SJCRH30 (cell line): ENCODE data around the gene TMEM270. TPM values are rescaled to one million over a fixed set of nuclear protein-coding genes. Genes with fewer than 3 reads are reported as not detected.
"Not testable (repeated sequence)": the region's sequence is repeated elsewhere in the genome, so short reads cannot be mapped to it uniquely, and the experiment has no call there.

ENCODE experiments used
- DNase-seq, 2 experiments: peaks; one replicate each; pipeline ENCODE4 v3.0.0-alpha.2; 2015 to 2020
- H3K27ac ChIP-seq: fragments of 250-450 bp; sonication (Bioruptor Pico); 2 replicates; pipeline ENCODE4 v1.5.1; 2020; ENCODE audit warnings: mild to moderate bottlenecking, moderate library complexity
- H3K27me3 ChIP-seq: fragments of 250-450 bp; sonication (Bioruptor Pico); 2 replicates; pipeline ENCODE4 v1.5.1; 2020; ENCODE audit warnings: mild to moderate bottlenecking, moderate library complexity
- H3K36me3 ChIP-seq: fragments of 250-450 bp; sonication (Bioruptor Pico); 2 replicates; pipeline ENCODE4 v1.5.1; 2020; ENCODE audit warnings: mild to moderate bottlenecking, moderate library complexity
- H3K4me1 ChIP-seq: fragments of 250-450 bp; sonication (Bioruptor Pico); 2 replicates; pipeline ENCODE4 v1.5.1; 2020; ENCODE audit warnings: mild to moderate bottlenecking, moderate library complexity
- H3K4me3 ChIP-seq: fragments of 250-450 bp; sonication (Bioruptor Pico); 2 replicates; pipeline ENCODE4 v1.5.1; 2020; ENCODE audit warnings: mild to moderate bottlenecking, moderate library complexity
- H3K9me3 ChIP-seq: fragments of 250-450 bp; sonication (Bioruptor Pico); replicated peaks from 2 replicates; pipeline ENCODE4 v1.5.1; 2020; ENCODE audit warnings: mild to moderate bottlenecking, moderate library complexity
- total RNA-seq: library from RNA; depleted of rRNA; stranded (reverse); fragments of >200 nt; shearing (Covaris generic); gene quantifications from 2 replicates; pipeline ENCODE4 v1.2.3, GENCODE V29; 2014

Gene TMEM270
- total RNA-seq, 1 experiment from 2014 or later: not detected

DNA sequence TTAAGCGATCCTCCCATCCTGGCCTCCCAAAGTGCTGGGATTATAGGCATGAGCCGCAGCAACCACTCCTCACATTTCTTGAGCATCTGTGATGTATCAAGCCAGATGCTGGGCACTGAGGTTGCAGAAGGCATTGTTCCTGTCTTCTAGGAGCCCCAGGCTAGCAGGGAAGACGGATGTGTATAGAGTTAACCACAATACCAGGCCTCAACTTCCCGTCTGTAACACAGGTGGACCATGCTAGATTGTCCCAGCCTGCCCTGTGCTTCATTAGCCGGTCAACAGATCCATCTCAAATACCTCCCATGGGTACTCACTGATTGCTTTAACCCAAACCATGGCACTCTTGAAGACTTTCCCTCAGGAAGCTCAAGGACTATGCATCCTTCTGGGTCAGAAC lies 32.0 kb upstream of the TMEM270 start:
- no peak overlapping the region for H3K27ac ChIP-seq
- DNase-seq: no peak
- H3K27me3 ChIP-seq: no peaks in the 10 kb centered on the region; the same call in 1 of the 2 replicates
- H3K9me3 ChIP-seq: no peaks in the 10 kb centered on the region
- H3K4me3 ChIP-seq: no peak overlapping the region
- H3K36me3 ChIP-seq: no peaks in the 10 kb centered on the region
- peaks cover 32% of the 10 kb centered on the region for H3K4me1 ChIP-seq

DNA sequence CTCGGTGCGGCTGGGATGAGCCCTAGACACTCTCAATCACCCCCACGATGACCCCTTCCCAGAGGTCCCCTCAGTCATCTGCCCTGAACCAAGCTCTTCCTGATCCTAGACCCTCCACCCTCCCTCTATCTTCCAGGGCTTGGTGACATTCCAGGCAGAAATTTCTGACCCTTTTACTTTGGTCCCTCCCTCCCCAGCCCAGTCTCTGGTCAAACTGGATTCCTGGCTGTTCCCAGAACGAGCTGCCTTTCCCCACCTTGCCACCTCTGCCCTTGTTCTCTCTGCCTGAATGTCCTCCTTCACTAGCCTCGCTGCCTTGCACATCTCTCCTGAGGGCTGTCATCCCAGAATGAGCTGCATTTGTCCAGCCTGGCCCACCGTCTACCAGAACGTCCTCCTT lies 31.5 kb upstream of the TMEM270 start:
- Histone ChIP-seq H3K27ac (no peak overlapping the region), H3K27me3 (no peaks in the 10 kb centered on the region; the same call in 1 of the 2 replicates), H3K4me3 (no peak overlapping the region), H3K36me3 (no peaks in the 10 kb centered on the region), H3K9me3 (no peaks in the 10 kb centered on the region), H3K4me1 (peaks cover 32% of the 10 kb centered on the region)
- DNase-seq: no peak

DNA sequence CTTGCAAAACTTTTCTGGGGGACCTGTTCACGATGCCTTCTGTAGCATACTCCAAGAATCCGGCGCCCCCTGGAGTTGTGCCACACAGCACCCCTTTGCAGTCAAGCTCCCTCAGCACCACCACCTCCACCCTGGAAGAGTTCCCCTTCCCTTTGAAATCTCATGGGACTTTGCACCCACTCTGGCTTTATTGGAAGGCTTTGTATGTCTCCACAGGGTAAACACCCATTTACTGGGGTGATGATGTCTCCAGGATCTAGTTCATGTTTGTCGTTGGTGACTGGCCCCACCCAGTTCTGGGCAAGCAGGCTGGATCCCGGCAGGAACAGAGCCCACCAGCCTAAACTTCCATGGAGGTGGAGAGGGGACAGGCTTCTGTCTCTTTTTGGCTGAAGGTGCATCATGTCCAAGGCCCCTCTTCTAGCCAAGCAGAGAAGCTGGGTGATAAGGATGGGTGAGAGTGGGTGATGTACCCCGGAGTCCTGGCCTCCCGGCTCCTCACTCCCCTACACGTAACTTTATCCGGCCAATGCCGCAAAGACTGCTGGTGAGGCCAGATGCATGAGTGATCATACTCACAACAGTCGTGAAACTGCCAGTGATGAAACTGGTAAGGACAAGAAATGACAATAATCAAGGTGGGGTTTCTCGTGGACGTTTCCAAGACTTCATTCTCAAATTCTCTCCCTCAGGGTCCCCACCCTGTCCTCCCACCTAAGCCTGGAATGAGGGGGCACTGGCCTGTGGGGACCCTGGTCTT lies 30.9 kb upstream of the TMEM270 start:
- DNase-seq: no peak

DNA sequence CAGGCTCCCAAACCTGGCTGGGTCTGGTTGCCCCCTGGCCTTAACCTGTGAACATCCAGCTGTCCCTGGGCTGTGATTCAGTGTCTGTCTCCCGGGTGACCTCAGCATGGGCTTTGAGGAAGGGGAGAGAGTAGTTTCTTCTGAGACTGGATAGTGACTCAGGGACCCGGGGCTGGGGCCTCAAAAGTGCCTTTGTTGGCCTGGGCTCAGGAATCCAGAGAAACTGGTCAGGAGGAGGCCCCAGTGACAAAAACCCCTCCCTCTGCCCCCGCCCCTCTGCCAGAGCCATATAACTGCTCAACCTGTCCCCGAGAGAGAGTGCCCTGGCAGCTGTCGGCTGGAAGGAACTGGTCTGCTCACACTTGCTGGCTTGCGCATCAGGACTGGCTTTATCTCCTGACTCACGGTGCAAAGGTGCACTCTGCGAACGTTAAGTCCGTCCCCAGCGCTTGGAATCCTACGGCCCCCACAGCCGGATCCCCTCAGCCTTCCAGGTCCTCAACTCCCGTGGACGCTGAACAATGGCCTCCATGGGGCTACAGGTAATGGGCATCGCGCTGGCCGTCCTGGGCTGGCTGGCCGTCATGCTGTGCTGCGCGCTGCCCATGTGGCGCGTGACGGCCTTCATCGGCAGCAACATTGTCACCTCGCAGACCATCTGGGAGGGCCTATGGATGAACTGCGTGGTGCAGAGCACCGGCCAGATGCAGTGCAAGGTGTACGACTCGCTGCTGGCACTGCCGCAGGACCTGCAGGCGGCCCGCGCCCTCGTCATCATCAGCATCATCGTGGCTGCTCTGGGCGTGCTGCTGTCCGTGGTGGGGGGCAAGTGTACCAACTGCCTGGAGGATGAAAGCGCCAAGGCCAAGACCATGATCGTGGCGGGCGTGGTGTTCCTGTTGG lies 30.0 kb upstream of the TMEM270 start, which contains the start of gene CLDN4:
CLDN4 (plus strand) TSS at position 316 of the 903 bp plus-strand sequence; CDS start at position 522, 206 bp downstream.
- H3K4me1 ChIP-seq: peaks cover 32% of the 10 kb centered on the region
- no peak within 1 kb of the TSS for H3K4me3 ChIP-seq
- no peaks in the 10 kb centered on the region for H3K9me3 ChIP-seq
- H3K36me3 ChIP-seq: no peaks in the 10 kb centered on the region
- no peak within 1 kb of the TSS for H3K27ac ChIP-seq
- peak; percentile 47 to 54 for DNase-seq
- no peaks in the 10 kb centered on the region; the same call in 1 of the 2 replicates for H3K27me3 ChIP-seq

More for the DNA sequence above, 30.9 kb upstream of the TMEM270 start:
- Histone ChIP-seq H3K27me3 (no peaks in the 10 kb centered on the region; the same call in 1 of the 2 replicates), H3K9me3 (no peaks in the 10 kb centered on the region), H3K4me1 (peaks cover 32% of the 10 kb centered on the region), H3K36me3 (no peaks in the 10 kb centered on the region), H3K27ac (no peak overlapping the region), H3K4me3 (no peak overlapping the region)

DNA sequence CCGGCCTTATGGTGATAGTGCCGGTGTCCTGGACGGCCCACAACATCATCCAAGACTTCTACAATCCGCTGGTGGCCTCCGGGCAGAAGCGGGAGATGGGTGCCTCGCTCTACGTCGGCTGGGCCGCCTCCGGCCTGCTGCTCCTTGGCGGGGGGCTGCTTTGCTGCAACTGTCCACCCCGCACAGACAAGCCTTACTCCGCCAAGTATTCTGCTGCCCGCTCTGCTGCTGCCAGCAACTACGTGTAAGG lies 29.4 kb upstream of the TMEM270 start:
- peaks cover 26% of the 10 kb centered on the region for H3K4me1 ChIP-seq
- DNase-seq: no peak
- H3K27ac ChIP-seq: no peak overlapping the region
- H3K9me3 ChIP-seq: no peaks in the 10 kb centered on the region
- H3K36me3 ChIP-seq: no peaks in the 10 kb centered on the region
- H3K27me3 ChIP-seq: no peaks in the 10 kb centered on the region; the same call in 1 of the 2 replicates
- H3K4me3 ChIP-seq: no peak overlapping the region

DNA sequence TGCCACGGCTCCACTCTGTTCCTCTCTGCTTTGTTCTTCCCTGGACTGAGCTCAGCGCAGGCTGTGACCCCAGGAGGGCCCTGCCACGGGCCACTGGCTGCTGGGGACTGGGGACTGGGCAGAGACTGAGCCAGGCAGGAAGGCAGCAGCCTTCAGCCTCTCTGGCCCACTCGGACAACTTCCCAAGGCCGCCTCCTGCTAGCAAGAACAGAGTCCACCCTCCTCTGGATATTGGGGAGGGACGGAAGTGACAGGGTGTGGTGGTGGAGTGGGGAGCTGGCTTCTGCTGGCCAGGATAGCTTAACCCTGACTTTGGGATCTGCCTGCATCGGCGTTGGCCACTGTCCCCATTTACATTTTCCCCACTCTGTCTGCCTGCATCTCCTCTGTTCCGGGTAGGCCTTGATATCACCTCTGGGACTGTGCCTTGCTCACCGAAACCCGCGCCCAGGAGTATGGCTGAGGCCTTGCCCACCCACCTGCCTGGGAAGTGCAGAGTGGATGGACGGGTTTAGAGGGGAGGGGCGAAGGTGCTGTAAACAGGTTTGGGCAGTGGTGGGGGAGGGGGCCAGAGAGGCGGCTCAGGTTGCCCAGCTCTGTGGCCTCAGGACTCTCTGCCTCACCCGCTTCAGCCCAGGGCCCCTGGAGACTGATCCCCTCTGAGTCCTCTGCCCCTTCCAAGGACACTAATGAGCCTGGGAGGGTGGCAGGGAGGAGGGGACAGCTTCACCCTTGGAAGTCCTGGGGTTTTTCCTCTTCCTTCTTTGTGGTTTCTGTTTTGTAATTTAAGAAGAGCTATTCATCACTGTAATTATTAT lies 28.9 kb upstream of the TMEM270 start:
- no peak overlapping the region for H3K27ac ChIP-seq
- no peak overlapping the region for H3K4me3 ChIP-seq
- no peaks in the 10 kb centered on the region for H3K9me3 ChIP-seq

DNA sequence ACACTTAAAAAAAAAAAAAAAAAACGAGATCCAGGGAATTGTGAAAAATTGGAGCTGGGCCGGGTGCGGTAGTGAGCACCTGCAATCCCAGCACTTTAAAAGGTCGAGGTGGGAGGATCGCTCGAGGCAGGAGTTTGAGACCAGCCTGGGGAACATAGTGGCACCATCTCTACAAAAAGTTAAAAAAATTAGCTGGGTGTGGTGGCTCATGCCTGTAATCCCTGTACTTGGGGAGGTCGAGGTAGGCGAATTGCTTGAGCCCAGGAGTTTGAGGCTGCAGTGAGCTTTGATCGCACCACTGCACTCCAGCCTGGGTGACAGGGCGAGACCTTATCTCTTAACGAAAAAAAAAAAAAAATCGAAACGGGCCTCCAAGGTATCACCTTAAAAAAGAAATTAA lies 28.2 kb upstream of the TMEM270 start:
- DNase-seq: no peak
- Histone ChIP-seq H3K4me1 (peaks cover 14% of the 10 kb centered on the region), H3K27ac (no peak overlapping the region), H3K9me3 (no peaks in the 10 kb centered on the region), H3K36me3 (no peaks in the 10 kb centered on the region), H3K27me3 (no peaks in the 10 kb centered on the region; the same call in 1 of the 2 replicates), H3K4me3 (no peak overlapping the region)

More for the DNA sequence above, 28.9 kb upstream of the TMEM270 start:
- DNase-seq: no peak
- no peaks in the 10 kb centered on the region for H3K36me3 ChIP-seq
- no peaks in the 10 kb centered on the region; the same call in 1 of the 2 replicates for H3K27me3 ChIP-seq
- peaks cover 22% of the 10 kb centered on the region for H3K4me1 ChIP-seq

DNA sequence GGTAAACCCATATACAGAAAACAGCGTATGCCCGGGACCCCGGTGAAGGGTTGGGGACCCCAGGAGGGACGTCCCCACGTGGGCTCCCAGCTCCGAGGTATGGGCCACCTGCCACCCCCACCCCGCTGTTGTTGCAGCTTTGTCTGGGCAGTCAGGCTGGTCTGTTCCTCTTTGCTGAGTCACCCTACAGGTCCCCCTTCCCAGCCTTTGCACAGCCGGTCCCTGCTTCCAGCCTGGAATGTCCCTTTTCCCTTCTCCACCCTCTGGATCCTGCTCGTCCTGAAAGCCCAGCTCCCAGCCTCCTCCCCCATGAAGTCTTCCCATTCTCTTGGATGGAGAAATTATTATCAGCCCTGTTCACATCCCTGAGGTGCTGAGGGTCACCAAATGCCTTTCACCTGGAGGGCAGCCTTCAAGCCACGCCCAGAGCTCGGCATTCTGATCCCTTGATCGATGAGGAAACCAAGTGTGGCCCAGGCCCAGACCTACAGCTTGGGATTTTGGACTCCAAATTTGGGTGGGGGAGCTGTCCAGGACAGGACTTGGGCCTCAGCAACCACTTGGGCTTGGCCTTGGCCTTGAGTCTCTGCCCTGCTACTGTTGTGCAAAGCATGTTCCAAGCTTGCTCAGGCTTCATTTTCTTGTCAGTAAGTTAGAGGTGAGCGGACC lies 27.6 kb upstream of the TMEM270 start:
- H3K27ac ChIP-seq: no peak overlapping the region
- DNase-seq: no peak

DNA sequence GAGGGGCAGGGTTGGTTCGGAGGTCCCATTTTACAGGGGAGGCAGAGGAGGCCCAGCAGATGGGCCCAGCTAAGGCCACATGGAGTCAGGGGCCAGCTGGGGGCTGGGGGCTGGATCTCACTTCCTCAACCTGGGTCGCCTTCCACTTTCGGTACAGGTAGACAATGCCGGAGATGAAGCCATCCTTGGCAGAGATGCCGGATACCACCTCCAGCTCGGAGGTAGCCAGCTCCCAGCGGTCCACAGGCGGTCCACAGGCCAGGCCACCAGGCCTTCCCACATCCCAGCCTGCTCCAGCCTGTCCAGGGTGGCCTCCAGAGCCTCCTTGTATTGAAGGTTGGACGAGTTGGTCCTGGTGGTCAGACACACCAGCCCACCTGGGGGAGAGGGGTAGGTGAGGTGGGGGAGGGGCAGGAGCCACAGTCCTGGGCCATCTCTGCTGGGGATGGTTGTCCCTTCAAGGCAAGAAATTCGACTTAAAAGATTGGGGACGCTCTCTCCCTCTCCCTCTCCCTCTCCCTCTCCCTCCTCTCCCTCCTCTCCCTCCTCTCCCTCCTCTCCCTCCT lies 26.2 kb upstream of the TMEM270 start:
- Histone ChIP-seq H3K27me3 (no peaks in the 10 kb centered on the region; the same call in 1 of the 2 replicates), H3K27ac (no peak overlapping the region), H3K9me3 (no peaks in the 10 kb centered on the region), H3K4me1 (peaks cover 11% of the 10 kb centered on the region; the same call in 1 of the 2 replicates), H3K4me3 (no peak overlapping the region), H3K36me3 (no peaks in the 10 kb centered on the region)
- no peak for DNase-seq

More for the DNA sequence above, 27.6 kb upstream of the TMEM270 start:
- Histone ChIP-seq H3K27me3 (no peaks in the 10 kb centered on the region; the same call in 1 of the 2 replicates), H3K4me3 (no peak overlapping the region), H3K9me3 (no peaks in the 10 kb centered on the region), H3K4me1 (peaks cover 11% of the 10 kb centered on the region; the same call in 1 of the 2 replicates), H3K36me3 (no peaks in the 10 kb centered on the region)

DNA sequence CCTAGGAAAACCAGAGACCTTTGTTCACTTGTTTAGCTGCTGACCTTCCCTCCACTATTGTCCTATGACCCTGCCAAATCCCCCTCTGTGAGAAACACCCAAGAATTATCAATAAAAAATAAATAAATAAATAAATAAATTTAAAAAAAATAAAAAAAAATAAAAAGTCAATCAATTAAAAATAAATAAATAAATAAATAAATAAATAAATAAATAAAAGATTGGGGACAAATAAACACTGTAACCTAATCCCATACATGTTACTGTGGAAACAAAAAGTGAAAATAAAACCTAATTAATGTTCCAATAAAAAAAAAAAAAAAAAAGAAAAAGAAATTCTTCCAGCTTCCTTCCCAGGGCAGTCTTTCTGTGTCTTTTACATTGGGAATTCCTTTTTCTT lies 23.8 kb upstream of the TMEM270 start:
- not testable (repeated sequence) for H3K27ac ChIP-seq, DNase-seq, H3K4me1 ChIP-seq, H3K36me3 ChIP-seq, H3K9me3 ChIP-seq, H3K27me3 ChIP-seq, H3K4me3 ChIP-seq

DNA sequence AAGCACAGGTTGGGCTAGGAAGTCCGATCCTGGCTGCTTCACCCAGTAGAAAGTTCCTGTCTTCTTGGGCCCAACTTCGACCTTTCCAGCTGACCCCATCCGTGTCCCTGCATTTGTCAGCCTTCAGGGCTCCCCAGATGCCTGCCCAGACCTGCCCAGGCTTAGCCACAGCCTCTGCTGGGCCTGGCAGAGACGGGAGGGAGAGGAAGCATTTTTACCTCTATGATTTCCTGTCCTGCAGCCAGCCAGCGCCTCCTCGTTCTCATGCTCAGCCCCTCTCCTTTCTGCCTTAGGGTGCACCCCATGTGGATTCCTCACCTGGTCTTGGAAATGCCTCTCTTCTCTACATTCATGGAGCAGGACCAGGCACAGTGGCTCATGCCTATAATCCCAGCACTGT lies 22.3 kb upstream of the TMEM270 start:
- H3K4me3 ChIP-seq: no peak overlapping the region
- DNase-seq: peak in 1 of 2 experiments; percentile 28
- no peaks in the 10 kb centered on the region for H3K27me3 ChIP-seq
- H3K9me3 ChIP-seq: no peaks in the 10 kb centered on the region
- H3K4me1 ChIP-seq: no peaks in the 10 kb centered on the region; the same call in 1 of the 2 replicates
- H3K36me3 ChIP-seq: no peaks in the 10 kb centered on the region
- no peak overlapping the region for H3K27ac ChIP-seq

DNA sequence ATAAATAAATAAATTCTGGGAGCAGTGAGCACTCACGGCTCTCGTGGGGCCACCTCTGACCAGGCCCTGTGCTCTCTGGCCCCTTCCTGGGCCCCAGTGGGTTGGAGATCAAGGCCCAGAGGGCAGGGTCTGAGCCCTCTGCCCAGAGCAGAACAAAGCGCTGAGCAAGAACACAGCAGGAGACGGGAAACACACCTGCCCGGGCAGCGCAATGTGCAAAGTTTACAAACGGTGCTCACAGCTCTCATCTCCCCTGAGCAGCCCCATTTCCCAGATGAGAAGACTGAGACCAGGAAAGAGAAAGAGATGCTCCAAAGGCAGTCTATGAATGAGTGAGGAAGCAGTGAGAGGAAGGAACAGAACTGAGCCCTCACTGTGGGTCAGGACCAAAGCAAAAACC lies 21.7 kb upstream of the TMEM270 start:
- Histone ChIP-seq H3K9me3 (no peaks in the 10 kb centered on the region), H3K27ac (no peak overlapping the region), H3K4me3 (no peak overlapping the region), H3K36me3 (no peaks in the 10 kb centered on the region), H3K27me3 (no peaks in the 10 kb centered on the region), H3K4me1 (no peaks in the 10 kb centered on the region; the same call in 1 of the 2 replicates)
- DNase-seq: no peak

DNA sequence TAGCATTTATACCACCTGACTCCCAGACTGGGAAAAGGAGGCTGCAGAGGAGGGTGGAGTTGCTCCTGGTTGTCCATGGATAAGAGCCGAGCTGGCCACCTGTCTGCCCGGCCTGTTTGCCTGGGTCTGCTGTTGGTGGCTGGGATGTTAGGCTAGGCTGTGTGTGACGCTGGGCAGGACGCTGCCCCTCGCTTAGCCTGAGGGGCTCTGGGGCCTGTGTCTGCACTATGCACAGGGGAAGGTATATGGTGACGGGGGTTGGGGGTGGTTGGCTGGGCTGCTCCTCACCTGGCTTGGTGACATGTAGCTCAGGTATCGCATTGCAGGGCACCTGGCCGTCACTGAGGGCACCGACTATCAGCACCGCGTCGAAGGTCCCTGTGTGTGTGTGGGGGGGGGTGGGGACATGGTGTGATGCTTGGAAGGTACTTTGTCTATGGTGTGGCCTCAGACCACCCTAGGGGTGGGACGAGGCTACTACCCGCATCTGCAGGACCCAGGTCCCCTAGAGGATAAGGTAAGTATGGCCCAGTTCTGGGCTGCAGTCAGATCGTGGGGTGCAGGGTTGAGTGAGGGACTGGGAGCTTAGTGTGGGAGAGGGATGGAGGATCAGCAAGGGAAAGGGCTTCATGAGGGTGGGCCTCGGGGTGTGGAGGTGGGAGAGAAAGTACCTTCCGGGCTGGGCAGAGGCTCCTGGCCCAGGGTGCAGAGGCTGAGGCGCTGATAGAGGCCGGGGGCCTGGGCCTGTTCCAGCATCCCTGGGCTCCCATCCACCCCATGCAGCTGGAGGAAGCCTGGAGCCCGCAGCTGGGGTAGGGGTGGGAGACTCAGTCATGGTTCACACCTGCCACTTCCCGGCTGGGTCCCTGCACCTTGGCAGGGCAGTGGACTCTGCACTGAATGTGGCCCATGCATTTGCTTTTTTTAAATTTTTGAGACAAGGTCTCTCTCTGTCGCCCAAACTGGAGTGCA lies 20.9 kb upstream of the TMEM270 start:
- H3K9me3 ChIP-seq: no peaks in the 10 kb centered on the region

More for the DNA sequence above, 20.9 kb upstream of the TMEM270 start:
- no peak overlapping the region for H3K4me3 ChIP-seq
- DNase-seq: no peak
- H3K27ac ChIP-seq: no peak overlapping the region
- no peaks in the 10 kb centered on the region for H3K27me3 ChIP-seq
- no peaks in the 10 kb centered on the region for H3K36me3 ChIP-seq
- no peaks in the 10 kb centered on the region; the same call in 1 of the 2 replicates for H3K4me1 ChIP-seq
